ENCODE measurements around the gene ADAM12.

ADAM12 gene

DNA sequence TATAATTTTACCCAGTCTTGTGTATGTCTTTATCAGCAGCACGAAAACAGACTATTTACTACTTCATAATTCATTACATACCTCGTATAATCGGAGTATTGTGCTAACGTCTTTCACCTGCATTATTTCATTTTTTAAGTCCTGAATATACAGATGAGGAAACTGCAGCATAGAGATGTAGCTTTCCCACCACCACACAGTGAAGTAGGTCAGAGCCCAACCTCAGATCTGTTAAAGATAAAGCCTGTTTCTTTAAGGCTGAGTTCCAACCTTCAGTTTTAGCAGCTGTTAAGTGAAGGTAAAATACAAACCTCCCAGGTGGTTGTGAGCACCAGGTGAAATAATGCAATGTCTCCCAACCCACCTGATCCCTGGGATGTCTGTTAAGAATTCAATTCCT, 2.0 kb upstream of the ADAM12 start:
- H3K27me3 ChIP-seq (ENCODE audit: insufficient read depth, low read length, poor library complexity, severe bottlenecking), result no peaks in the 10 kb centered on the region
- H3K9ac ChIP-seq (ENCODE audit: low read depth, low read length, poor library complexity, severe bottlenecking), result no peak overlapping the region
- H3K4me1 ChIP-seq (ENCODE audit: insufficient read depth, low read length, poor library complexity, severe bottlenecking), result no peaks in the 10 kb centered on the region
- H3F3A ChIP-seq (ENCODE audit: low read depth), result no peaks in the 10 kb centered on the region
- H3K9me2 ChIP-seq (replicated peaks; ENCODE audit: low read depth, low read length), result no peaks in the 10 kb centered on the region
- no peaks in the 10 kb centered on the region for H3K79me2 ChIP-seq (ENCODE audit: insufficient read depth, low read length)
- H2AFZ ChIP-seq (ENCODE audit: low read length), result no peak overlapping the region
- no peak overlapping the region for H3K4me2 ChIP-seq (ENCODE audit: low read depth, low read length, poor library complexity, severe bottlenecking)
- TF ChIP-seq, protein P1, sequence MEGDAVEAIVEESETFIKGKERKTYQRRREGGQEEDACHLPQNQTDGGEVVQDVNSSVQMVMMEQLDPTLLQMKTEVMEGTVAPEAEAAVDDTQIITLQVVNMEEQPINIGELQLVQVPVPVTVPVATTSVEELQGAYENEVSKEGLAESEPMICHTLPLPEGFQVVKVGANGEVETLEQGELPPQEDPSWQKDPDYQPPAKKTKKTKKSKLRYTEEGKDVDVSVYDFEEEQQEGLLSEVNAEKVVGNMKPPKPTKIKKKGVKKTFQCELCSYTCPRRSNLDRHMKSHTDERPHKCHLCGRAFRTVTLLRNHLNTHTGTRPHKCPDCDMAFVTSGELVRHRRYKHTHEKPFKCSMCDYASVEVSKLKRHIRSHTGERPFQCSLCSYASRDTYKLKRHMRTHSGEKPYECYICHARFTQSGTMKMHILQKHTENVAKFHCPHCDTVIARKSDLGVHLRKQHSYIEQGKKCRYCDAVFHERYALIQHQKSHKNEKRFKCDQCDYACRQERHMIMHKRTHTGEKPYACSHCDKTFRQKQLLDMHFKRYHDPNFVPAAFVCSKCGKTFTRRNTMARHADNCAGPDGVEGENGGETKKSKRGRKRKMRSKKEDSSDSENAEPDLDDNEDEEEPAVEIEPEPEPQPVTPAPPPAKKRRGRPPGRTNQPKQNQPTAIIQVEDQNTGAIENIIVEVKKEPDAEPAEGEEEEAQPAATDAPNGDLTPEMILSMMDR (conservative IDR thresholded peaks at IDR 0.05; ENCODE audit: low read length), result no peak
- no peak for TF ChIP-seq EZH2phosphoT487 (IDR thresholded peaks at IDR 0.05; ENCODE audit: borderline replicate concordance)
- H4K20me1 ChIP-seq (ENCODE audit: insufficient read depth, low read length, poor library complexity, severe bottlenecking), result no peaks in the 10 kb centered on the region
- peaks cover 3% of the 10 kb centered on the region; the same call in 1 of the 2 replicates for H3K9me3 ChIP-seq (ENCODE audit: insufficient read depth, low read depth, low read length)
- H3K36me3 ChIP-seq (ENCODE audit: insufficient read depth, low read length), result no peaks in the 10 kb centered on the region
- H3K4me3 ChIP-seq (ENCODE audit: low read length, poor library complexity, severe bottlenecking), result no peak overlapping the region

DNA sequence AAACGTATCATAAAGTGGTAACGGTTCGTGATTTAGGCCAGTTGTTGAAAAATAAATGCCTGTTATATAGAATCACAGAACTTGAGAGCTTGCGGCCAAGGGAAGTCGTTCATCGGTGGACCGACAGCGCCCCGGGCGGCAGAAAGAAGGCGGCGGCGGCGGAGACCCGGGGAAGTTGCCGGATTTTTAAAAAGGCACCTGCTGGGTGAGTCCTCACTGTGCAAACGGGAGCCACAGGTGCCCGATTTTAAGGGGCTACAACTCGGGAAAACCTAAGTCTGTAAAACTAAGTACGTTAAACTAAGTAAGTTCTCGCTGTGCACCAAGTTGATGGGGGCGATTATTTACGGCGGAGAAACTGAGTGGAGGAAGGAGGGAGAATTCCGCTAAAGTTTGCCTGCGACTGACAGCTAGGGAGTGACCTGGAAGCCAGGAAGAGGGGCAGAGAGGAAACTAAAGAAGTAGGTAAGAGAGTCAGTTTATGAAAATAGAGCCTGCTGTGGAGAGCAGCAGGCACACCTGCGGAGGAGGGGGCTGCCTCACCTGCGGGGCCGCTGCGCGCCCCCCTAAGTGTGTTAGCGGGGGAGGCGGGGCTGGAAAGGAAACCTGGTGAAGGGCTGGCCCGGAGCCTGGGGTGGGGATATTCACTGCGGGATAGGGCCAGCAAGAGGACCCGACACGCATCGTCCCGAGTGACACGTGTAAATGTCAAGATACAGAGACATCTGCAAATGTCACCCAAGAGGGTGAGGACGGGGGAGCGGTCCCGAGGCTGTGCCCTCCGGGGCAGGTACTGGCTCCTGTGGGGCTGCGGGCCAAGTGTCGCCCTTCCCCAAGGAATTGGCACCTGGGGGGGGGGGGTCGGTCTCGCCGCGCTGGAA, 996 bp downstream of the ADAM12 start:
- Histone ChIP-seq H3K9ac (ENCODE audit: low read depth, low read length, poor library complexity, severe bottlenecking) (no peak overlapping the region), H3K36me3 (ENCODE audit: insufficient read depth, low read length) (no peaks in the 10 kb centered on the region), H3K9me3 (ENCODE audit: insufficient read depth, low read depth, low read length) (0 out of 2 replicates have a peak, but pooled peaks cover 4% of the 10 kb centered on the region), H3K79me2 (ENCODE audit: insufficient read depth, low read length) (no peaks in the 10 kb centered on the region), H3K4me1 (ENCODE audit: insufficient read depth, low read length, poor library complexity, severe bottlenecking) (no peaks in the 10 kb centered on the region), H2AFZ (ENCODE audit: low read length) (no peak overlapping the region), H3K27me3 (ENCODE audit: insufficient read depth, low read length, poor library complexity, severe bottlenecking) (no peaks in the 10 kb centered on the region), H3K4me3 (ENCODE audit: low read length, poor library complexity, severe bottlenecking) (no peak overlapping the region), H3K4me2 (ENCODE audit: low read depth, low read length, poor library complexity, severe bottlenecking) (no peak overlapping the region), H4K20me1 (ENCODE audit: insufficient read depth, low read length, poor library complexity, severe bottlenecking) (no peaks in the 10 kb centered on the region), H3F3A (ENCODE audit: low read depth) (no peaks in the 10 kb centered on the region), H3K9me2 (replicated peaks; ENCODE audit: low read depth, low read length) (no peaks in the 10 kb centered on the region)
- TF ChIP-seq, protein P1 (conservative IDR thresholded peaks at IDR 0.05; ENCODE audit: low read length), result no peak
- TF ChIP-seq EZH2phosphoT487 (IDR thresholded peaks at IDR 0.05; ENCODE audit: borderline replicate concordance), result no peak

DNA sequence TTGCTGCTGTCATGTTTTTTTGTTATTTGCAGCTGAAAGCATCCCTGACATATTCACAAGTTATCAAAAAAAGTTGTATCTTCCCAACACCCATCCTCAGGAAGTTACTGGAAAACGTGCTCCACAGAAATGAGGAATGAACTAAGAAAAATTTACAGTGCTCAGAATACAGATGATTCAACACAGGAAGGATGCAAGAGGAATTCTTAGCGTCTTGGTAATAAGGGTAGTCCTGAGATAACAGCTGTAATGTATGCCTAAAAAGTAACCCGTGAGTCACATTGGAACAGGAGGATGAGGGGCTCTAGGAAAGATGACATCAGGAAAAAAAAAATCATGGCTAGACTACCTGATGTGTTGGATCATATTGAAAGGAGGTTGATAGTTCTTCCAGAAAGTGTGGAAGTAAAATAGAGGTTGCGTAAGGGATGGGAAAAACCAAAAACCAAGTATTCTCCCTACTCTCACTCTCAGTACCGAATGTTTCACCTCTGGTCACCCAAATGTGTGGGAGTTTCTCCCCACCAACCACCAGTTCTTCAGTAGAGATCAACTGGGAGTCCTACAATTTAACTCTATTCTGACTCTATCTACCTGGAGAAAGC, 3.9 kb downstream of the ADAM12 start:
- Histone ChIP-seq H2AFZ (ENCODE audit: low read length) (no peak overlapping the region), H3K4me3 (ENCODE audit: low read length, poor library complexity, severe bottlenecking) (no peak overlapping the region), H3K36me3 (ENCODE audit: insufficient read depth, low read length) (no peaks in the 10 kb centered on the region), H3K27me3 (ENCODE audit: insufficient read depth, low read length, poor library complexity, severe bottlenecking) (no peaks in the 10 kb centered on the region), H3K9me3 (ENCODE audit: insufficient read depth, low read depth, low read length) (0 out of 2 replicates have a peak, but pooled peaks cover 3% of the 10 kb centered on the region), H3K79me2 (ENCODE audit: insufficient read depth, low read length) (no peaks in the 10 kb centered on the region), H3K9me2 (replicated peaks; ENCODE audit: low read depth, low read length) (no peaks in the 10 kb centered on the region), H3K4me1 (ENCODE audit: insufficient read depth, low read length, poor library complexity, severe bottlenecking) (no peaks in the 10 kb centered on the region), H3F3A (ENCODE audit: low read depth) (no peaks in the 10 kb centered on the region), H3K9ac (ENCODE audit: low read depth, low read length, poor library complexity, severe bottlenecking) (no peak overlapping the region), H4K20me1 (ENCODE audit: insufficient read depth, low read length, poor library complexity, severe bottlenecking) (no peaks in the 10 kb centered on the region), H3K4me2 (ENCODE audit: low read depth, low read length, poor library complexity, severe bottlenecking) (no peak overlapping the region)
- no peak for TF ChIP-seq EZH2phosphoT487 (IDR thresholded peaks at IDR 0.05; ENCODE audit: borderline replicate concordance)
- TF ChIP-seq, protein P1 (conservative IDR thresholded peaks at IDR 0.05; ENCODE audit: low read length), result no peak

All from Loucy (cell line).